NCI-H510A treated with DMSO at 0.1 percent for 48 hours (cell line): ENCODE results near the gene KCNK2.
A peak's percentile ranks its signal among the peaks of the same experiment; 100 is the strongest.

ENCODE experiments used
- DNase-seq: peaks from one replicate; lab custom pipeline; 2025; lab: John Stamatoyannopoulos, UW

The KCNK2 gene

GRCh38 chr1:215082532-215083382, at the start of gene KCNK2:
Gene KCNK2 (plus strand): TSS chr1:215082737. CDS start chr1:215083386, 649 bp downstream.
- DNase-seq: peak; percentile 13

DNA sequence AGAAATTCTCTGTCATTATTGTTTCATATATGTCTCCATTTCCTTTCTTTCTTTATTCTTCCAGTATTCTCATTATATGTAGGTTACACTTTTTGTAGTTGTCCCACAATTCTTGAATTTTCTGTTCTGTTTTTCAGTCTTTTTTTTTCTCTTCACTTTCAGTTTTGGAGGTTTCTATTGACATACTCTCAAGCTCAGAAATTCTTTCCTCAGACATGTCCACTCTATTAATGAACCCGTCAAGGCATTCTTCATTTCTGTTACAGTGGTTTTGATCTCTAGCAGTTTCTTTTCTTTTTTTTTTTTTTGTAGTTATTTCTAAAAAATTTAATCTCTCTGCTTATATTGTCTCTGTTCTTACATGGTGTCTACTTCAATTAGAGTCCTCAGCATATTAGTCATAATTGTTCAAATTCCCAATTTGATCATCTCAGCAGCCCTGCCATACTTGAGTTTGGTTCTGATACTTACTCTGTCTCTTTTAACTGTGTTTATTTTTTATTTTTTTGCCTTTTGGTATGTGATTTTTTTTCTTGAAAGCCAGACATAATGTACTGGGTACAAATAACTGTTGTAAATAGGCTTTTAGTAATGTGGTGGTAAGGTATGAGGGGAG, 49.5 kb upstream of the KCNK2 start:
- no peak for DNase-seq

DNA sequence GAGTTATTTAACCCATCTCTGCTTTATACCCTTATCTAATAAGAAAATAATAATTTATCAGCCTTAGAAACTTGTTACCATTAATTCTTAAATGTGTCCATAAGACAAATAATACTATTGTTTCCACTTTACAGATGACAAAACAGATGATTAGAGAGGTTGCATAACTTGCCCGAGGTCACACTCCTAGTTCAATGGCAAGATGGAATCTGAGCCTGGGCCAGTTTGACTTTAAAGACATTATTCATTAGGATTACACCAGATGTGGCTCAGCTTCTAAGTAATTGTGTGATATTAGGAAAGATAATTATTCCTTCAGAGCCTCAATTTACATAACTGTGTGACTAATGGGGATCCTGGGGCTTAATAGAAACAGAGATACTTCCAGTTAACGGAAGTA, 42.3 kb upstream of the KCNK2 start:
- no peak for DNase-seq

DNA sequence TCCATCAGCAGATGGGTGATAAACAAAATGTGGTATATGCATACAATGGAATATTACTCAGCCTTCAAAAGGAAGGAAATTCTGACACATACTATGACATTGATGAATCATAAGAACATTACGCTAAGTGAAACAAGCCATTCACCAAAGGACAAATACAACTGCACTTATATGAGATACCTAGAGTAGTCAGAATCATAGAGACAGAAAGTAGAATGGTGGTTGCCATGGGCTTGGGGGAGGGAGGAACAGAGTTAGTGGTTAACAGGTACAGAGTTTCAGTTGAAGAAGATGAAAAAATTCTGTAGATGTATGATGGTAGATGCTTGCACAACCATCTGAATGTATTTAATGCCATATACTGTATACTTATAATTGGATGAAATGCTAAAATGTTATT, 39.1 kb upstream of the KCNK2 start:
- DNase-seq: no peak

GRCh38 chr1:215044151-215044550, 38.4 kb upstream of the KCNK2 start:
- DNase-seq: no peak

- DNase-seq: no peak
These were observed 36.7 kb upstream of the KCNK2 start for GRCh38 chr1:215045698-215046308.

- no peak for DNase-seq
These were observed 30.1 kb upstream of the KCNK2 start for GRCh38 chr1:215052256-215053015.

- DNase-seq: no peak
These were observed 28.3 kb upstream of the KCNK2 start for GRCh38 chr1:215054266-215054665.

DNA sequence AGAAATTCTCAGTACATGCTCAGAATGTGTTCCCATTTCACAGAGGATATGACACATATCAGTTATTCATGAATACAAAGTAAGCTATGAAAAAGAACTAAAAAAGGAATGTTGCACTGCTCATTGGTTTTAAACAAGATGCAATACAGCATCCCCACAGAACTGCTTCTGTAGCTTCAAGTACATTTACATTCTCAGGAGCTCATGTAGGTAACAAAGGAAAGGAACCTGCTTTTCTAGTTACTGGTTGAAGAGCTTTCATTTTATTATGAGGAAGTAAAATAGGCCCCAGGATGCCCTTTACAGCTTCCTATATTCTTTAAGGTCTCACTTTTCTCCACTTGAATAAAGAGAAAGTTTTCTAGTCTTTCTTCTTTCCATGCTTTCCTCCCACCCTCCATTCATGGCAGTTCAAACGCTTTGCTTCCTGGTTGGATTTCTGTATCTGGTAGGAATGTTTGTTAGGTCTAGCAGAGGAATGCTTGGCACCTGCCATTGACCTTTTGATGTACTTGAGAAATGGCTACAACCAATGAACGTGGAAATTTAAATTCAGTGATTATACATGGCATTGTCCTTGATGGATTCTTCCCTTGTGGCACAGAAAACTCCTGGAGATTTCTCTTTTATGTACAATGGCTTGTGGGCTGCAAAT, 27.1 kb upstream of the KCNK2 start:
- DNase-seq: peak; percentile 48

DNA sequence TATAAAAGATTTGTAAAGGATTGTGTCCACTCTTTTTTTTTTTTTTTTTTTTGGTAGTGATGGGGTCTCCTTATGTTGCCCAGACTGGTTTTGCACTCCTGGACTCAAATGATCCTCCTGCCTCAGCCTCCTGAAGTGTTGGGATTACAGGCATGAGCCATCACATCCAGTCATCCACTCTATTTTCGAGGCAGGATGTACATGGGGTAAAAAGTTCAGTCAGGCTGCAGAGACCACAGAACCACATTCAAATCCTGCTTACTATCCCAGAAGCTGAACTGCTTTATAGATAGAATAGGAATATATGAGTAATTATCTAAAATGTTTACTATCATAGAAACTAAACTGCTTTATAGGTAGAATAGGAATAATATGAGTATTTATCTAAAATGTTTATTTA, 26.0 kb upstream of the KCNK2 start:
- DNase-seq: no peak

- DNase-seq: no peak
These were observed 22.6 kb upstream of the KCNK2 start for GRCh38 chr1:215059947-215060346.

GRCh38 chr1:215064327-215064726, 18.2 kb upstream of the KCNK2 start:
- no peak for DNase-seq

GRCh38 chr1:215071078-215071477, 11.5 kb upstream of the KCNK2 start:
- DNase-seq: no peak

DNA sequence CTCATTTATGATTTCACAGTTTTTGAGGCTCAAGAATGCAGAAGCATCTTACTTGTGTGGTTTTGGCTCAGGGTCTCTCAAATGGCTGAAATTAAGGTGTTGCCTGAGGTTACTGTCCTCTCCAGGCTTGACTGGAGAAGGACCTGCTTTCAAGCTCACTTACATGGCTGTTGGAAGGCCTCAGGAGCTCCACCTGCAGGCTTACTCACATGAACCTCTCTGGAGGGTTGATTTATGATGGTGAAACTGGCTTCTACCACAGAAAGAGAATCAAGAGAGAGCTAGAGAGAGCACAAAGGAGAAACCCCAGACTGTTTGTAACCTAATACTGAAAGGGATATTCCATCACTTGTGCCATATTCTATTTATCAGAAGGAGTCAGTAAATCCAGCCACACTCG, 6.2 kb upstream of the KCNK2 start:
- peak; percentile 24 for DNase-seq

DNA sequence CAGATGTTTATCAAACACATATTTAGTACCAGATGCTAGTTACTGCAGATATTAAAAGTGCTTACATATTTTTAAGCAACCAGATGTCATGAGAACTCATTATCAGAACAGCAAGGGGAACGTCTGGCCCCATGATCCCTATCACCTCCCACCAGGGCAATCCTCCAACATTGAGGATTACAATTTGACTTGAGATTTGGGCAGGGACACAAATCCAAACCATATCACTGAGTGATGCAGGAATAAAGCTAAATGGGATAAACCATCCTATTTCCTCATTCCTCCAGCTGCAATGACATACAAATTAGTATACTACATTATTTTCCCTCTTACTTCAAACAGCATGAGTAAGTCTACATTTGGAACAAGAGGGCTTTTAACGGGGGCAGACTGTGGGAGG, 3.1 kb upstream of the KCNK2 start:
- DNase-seq: no peak

- no peak for DNase-seq
These were observed 641 bp upstream of the KCNK2 start for GRCh38 chr1:215081661-215082531.

GRCh38 chr1:215083383-215083961, 935 bp downstream of the KCNK2 start:
- no peak for DNase-seq

- DNase-seq: no peak
These were observed 2.1 kb downstream of the KCNK2 start for GRCh38 chr1:215084621-215085020.

GRCh38 chr1:215087603-215088002, 5.1 kb downstream of the KCNK2 start:
- no peak for DNase-seq

GRCh38 chr1:215094381-215094780, 11.8 kb downstream of the KCNK2 start:
- no peak for DNase-seq

DNA sequence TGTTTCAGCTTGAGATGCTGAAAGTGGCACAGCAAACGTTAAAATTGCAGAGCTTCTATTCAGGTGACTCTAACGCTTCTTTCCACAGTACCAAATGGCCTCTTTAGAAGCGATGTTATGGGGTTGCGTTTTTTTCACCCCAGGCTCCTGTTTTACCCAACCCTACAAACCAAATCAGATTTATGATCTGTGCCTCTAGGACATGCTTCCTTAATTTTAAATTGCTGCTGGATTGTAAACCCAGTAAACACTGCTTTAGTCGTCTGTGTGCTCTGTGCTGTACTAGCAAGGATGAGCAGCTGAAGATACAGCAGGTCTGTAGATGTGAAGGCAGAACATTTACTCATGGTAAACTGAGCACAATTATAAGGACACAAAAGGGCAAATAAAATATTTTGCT, 13.0 kb downstream of the KCNK2 start:
- no peak for DNase-seq
